Activated CD4-positive, CD25-positive, alpha-beta regulatory T cell treated with anti-CD3 and anti-CD28 coated beads, Interleukin-2, amount 50 U/mL, for 16 hours (primary cell): ENCODE results near the gene BCAS3.

Experiments
- DNase-seq: peaks from one replicate; pipeline ENCODE4 v3.0.0-alpha.2; 2020; ENCODE audit warnings: low read depth, low spot score

BCAS3 gene

DNA sequence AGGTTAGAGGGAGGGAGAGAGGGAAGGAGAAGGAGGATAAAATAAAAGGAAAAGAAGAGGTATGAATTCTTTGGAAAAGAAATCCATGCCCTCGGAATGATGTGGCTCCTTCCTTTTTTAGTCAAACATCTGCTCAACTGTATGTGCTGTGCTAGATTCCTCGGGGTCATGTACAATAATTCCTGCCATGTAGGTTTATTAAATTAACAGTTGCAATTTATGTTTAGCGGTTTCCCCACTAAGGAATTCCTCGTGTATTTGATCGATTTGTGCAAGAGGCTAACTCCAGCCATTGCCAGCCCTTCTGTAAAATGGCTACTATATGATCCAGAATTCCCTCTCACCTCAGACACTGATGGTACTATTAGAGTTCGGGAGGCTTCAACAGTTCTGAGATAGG, 639.0 kb downstream of the BCAS3 start:
- no peak for DNase-seq

DNA sequence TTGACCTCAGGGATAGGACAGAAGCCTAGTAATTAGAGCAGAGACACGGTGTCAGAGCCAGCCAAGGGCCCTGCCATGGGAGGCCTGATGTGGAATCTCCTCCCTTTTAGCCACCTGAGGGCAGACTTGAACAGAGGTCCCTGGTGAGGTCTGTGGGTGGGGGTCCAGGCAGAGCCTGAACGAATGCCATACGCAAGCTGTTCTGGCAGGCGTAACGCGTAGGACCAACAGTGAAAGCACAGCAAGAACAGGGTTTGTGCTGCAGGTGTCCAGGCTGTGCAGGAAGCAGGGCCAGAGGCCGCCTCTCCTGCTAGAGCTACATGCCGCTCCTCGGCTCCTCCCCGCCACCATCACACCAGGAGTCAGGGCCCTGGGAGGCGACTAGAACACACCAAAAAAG, 640.1 kb downstream of the BCAS3 start:
- DNase-seq = no peak

DNA sequence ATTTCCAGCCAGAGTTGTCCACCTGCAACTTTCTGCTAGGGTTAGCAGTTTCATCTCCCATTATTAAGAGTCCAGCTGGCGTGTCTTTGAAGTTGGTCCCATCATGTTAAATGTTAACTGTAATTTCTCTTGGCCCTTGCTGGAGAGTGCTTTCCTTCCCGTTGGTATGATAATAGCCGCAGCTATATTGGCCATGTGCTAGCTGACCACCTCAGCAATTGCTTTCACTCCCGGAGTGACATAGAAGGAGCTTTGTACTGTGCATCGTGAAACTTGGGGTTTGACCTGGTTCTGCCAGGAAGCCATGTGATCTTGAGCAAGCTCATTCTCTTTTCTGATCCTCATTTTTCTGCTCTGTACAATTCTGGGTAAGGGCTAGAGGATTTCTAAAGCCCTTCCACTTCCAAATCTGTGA, 641.0 kb downstream of the BCAS3 start:
- no peak for DNase-seq

DNA sequence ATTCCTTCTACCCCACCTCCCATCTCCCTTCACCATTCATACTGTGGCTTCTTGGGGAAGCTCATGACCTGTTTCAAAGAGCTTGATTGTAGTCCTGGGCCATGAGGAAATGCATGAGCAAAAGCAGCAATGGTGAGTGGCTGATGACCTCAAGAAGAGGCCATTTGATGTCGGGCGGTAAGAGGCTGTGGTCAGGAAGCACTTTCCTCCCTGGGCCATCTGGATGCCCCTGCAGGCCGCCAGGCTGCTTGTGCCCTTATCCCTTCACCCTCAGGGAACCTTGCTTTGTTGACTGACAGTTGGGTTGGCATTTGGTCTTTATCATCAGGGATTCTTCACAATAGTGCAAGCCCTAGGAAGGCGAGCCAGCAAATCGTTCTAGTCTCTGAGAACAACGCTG, 643.7 kb downstream of the BCAS3 start:
- DNase-seq = no peak

DNA sequence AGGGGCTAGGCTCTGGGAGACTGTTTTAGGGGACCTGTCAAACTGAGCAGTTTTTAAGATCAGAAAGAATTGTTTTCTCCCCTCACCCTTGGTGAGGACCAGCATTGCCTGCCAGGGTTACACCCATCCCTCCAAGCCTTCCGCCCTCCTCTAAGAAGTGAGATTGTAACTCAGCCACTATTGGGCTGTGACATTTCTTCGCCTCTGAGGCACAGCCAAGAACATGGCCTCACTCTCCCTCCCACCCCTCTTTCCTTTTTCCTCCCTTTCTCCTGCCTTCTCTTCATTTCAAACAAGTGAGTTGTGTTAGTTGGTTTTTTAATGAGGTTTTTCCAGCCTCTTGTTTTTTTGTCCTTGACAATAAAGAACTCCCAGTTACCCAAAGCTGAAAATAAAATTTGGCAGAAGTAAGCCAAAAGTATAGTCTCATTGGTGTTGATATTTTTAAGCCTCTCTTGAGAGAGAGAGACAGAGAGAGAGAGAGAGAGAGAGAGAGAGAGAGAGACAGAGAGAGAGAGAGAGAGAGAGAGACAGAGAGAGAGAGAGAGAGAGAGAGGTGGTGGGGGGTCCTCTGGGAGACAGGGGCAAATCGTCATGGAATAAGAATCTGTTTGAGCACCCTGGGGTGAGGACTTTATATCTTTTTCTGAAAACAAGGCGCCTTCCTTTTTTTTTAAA, 644.8 kb downstream of the BCAS3 start:
- DNase-seq = no peak

DNA sequence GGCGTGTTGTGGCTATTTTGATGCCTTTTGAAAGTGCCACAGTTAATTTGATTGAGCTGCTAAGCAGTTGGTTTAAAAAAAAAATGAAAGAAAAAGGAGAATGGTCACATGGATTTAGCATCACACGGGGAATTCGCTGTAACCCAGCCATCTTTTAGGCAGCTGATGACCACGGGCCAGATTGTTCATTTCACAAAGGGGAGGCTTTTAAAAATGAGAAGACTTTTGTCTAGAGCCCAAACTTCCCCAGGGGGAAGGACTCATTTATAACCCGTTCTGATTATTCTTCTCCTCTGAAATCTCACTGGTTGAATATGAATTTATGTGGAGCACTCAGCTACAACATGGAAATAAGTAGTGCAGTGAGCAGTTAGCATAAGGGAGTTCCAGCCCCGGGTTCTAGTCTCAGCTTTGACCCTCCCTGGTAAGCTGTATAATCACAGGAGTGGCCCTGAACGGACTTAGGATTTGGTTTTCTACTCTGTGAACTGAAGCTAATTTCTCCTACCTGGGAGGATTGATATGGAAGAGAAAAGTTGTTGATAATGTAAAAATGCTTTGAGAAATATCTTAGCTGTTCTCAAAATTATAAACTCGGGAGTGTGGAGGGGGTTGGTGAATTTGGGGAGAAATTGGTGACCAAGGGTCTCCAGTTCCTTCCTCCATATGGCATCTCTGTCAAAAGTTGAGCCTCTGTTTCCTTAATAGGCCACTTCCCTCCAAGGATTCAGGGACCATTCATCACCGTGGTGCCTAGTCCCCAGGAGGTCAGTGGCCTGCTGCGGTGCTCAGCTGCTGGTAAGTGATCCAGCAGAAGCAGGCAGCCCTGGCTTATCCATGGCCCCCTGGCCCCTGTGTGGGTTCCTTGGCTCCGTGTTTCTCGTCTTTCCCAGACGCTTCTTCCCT, 645.6 kb downstream of the BCAS3 start:
- no peak for DNase-seq

DNA sequence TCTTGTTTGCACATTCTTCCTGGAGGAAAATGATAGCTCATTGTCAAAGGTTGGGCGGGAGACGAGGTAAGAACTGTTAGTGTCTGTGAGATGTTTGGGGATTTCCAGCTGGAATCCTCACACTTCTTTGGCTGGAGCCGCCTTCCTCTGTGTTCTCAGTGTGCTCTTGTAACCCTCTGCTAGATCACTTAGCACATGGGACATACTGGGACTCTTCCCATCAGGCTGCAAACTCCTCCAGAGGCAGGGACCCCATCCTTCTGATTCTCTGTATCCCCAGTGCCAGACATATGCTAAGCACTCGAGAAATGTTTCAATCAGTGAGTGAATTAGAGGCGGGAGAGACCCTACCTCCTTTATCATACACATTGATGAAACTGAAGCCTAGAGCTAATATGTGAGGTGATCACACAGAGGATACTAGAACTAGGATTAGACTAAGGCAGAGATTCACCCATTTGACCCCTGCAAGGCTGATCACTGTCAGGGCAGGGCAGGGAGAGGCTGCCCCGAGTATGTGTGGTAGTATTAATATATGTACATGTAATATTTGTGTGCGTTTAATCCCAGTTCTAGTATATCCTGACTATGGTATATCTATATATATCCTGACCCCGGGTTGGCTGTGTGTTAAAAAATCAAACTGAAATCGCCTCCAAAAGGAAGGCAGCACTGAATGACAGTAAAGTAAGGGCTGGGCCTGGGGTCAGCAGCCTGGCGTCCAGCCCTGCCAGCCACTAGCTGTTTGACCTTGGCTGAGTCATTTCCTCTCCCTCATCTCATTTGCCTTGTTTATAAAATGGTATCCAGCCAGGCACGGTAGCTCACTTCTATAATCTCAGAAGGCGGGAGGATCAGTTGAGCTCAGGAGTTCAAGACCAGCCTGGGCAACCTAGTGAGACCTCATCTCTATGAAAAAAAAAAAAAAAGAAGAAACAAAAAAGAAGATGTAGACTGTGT, 646.5 kb downstream of the BCAS3 start:
- no peak for DNase-seq

DNA sequence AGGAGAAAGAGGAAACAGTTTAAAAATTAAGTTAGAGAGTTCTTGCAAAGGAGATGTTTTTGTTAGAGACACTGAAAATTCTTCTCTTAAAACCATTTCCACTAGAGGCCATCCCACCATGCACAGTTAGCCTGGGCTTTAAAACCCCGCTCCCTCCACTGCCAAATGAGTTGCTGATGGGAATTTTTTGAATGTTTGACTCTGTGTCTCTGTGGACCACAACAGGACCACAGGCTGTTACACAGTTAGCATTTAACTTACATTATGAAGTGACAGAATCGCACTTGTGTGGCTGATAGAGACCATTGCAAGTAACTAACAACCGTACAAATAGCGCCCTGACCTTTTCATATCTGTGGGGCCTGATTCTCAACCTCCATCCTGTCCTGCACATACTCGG, 647.3 kb downstream of the BCAS3 start:
- no peak for DNase-seq

DNA sequence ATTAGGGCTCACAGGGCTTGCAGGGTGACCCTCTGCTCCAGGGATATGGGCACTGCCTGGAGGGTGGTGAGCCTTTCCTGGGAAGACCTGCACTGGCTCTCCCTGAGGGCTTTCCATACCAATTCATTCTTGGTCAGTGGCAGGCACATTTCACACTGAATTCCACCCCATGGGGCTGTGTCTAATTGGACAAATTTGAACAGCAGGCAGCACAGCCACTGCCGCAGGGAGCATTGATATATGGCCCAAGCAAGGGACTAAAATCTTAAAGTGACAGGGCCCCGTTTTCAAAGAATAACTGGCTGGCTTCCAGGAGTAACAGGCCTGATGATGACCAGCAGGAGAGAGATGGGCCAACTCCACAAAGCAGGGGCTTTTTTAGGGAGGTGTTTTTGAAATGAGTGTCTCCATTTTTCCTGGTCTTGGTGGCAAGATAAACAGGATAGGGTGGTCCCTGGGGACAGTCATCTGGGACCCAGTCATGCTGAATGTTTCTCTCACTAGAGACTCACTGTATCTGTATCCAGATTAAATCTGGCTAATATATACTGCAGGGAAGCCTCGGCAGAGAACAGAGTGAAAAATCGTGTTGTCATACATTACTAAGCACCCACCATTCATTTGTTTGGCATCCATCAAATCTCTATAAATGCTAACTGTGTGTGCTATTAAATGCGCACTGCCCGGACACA, 647.9 kb downstream of the BCAS3 start:
- DNase-seq = no peak

DNA sequence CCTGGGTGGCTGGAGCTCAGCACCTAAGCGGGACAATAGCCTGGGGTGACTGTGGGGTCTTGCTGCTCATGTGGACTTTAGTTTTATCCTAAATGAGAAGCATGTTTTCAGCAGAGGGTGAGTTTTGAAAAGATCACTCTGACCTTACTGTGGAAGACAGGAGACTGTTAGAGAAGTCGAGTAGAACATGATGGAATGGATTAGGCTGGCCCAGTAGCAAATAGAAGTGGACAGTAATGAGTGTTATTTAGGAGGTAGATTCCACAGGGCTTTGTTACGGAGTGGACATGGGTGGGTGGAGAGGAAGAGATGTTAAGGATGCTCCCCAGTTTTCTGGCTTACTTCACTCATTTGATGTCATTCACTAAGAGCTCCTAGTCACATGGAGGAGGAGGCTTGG, 648.7 kb downstream of the BCAS3 start:
- DNase-seq = no peak

DNA sequence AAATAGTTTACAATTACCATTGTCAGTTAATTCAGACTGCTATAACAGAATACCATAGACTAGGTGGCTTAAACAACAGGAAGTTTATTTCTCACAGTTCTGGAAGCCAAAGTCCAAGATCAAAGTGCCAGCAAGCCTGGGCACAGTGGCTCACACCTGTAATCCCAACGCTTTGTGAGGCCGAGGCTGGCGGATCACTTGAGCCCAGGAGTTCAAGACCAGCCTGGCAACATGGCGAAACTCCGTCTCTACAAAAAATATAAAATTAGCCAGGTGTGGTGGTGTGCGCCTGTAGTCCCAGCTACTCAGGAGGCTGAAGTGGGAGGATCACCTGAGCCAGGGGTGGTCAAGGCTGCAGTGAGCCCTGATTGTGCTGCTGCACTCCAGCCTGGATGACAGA, 650.7 kb downstream of the BCAS3 start:
- no peak for DNase-seq

DNA sequence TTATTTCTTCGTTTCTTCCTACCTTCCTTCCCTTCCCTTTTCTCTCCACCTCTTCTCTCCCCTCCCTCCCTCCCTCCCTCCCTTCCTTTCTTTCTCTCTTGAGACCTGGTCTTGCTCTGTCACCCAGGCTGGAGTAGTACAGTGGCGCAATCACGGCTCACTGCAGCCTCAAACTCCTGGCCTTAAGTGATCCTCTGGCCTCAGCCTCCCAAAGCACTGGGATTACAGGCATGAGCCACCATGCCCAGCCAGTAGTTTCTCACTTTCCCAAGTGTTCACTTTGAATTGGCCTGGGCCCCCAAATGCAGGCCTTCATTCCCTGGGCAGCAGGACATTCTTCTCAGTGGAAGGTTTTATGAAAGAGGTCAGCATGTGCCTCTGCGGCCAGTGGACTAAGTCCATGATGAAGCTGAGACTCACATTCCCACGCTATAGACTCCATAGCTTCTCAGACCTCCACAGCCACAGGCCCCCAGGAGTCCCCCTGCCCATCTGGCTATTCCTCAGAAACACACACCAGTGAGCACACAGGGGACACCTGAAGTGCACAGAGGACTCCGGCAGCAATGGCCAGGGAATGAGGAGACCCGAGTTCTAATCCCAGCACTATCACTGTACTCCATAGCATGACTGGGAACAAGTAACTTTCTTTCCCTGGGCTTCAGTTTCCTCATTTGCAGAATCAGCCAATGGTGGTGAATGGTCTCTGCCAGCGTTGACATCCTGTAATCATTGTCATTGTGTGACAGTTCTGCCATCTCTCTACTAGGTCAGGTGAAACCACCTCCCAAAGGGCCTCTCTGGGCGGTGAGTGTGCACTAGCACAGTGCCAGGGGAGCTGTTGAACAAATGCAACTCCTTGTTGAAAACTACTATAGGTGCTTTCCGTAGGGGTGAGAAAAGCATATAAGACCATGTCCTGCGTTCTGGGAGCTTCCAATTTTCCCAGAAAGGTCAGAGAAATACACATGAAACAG, 652.8 kb downstream of the BCAS3 start:
- DNase-seq = no peak

DNA sequence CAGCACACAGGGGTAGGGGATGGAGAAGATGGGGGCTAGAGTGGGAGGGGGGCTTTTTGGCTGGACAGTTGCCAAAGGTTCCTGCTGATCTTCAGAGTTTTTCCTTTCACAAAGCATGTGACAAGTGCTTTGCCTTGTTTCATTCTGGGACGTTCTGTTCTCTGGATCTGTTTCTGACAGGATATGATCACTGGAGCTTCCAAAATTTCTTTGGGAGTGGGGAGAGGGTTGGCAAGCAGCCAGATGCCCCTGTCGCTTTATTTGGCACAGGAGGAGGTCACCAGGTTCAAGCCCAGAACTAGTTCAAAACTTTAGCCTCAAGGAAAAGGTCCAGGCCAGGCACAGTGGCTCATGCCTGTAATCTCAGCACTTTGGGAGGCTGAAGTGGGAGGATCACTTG, 653.5 kb downstream of the BCAS3 start:
- no peak for DNase-seq

DNA sequence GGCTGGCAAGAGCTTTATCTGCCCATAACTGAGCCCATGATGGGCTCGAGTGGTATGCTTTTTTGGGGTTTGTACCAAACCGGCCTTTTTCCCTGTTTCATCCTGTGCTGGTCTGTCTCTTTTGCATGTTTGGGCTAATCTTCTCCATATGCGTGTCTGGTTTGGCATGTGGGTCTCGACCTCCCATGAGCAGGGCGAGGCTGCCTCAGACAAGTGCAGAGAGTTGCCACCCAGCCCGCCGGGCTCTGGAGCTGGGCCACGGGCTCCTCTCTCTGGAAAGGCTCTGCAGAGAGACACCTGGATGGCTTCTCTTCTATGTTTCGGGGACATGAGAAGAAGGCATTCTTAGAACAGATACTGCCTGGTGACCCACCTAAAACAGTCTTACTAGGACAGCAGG, 654.2 kb downstream of the BCAS3 start:
- DNase-seq = no peak

DNA sequence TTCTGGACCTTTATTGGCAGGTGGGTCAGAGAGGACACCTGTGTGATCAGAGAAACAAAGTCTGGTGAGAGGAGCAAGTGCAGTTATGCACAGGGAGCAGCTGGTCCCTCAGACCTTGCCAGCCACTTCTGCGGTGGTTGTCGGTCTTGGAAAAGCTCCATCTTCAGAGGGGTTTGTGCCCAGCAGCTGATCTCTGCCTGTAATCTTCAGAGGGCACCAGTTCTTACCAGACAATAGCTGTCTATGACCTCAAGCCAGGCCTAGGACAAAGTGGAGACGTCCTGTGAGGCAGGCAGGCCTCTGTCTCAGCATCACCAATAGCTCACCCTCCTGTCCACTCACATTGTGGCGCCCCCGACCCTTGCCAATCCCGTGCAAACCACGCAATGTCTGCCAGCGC, 655.5 kb downstream of the BCAS3 start:
- DNase-seq = no peak

DNA sequence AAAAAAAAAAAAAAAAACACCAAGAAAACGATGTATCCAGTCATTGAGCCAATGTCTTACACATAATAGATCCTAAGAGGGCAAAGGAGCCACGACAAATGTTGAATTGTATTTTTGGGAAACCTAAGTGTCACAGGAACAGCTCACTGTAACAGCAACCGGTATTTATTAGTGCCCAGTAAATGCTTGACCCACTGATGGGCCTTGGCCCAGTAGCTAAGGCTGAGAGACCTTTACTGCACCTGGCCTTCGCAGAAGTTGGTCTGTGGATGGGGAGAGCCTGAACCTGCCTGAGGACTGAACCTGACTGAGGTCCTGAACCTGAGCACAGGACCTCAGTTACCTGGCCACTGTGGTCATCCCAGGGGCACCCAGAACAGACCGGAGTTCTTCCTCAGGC, 657.0 kb downstream of the BCAS3 start:
- no peak for DNase-seq

DNA sequence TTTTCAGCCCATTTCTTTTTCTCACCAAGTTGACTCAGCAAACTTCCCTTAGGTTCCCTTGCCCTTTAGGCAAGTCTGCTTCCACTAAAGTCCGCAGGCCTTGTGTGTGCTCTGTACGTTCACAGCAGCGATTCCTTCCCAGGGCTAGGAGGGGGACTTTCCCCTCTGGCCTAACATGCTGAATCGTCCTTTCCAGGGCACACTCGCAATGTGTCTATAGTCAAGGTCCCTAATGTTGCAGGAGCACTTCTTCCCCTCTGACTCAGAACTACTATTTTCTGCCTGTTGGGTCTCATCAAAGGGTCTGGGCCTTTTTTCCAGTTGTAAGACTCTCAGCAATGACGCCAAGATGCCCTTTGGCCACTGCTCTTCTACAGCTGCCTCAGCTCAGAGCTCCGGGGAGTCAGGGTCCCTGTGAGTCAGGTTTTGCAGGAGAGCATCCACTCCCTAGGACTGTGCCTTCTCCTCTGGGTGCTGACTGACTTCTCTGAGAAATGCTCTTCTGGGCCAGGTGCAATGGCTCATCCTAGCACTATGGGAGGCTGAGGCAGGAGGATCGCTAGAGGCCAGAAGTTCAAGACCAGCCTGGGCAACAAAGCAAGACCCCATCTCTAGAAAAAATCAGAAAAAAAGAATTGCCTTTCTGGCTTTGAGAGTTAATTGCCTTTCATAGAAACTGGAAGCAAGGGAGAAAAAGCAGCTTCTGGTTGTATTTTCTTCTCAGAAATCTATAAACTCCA, 657.6 kb downstream of the BCAS3 start:
- no peak for DNase-seq

DNA sequence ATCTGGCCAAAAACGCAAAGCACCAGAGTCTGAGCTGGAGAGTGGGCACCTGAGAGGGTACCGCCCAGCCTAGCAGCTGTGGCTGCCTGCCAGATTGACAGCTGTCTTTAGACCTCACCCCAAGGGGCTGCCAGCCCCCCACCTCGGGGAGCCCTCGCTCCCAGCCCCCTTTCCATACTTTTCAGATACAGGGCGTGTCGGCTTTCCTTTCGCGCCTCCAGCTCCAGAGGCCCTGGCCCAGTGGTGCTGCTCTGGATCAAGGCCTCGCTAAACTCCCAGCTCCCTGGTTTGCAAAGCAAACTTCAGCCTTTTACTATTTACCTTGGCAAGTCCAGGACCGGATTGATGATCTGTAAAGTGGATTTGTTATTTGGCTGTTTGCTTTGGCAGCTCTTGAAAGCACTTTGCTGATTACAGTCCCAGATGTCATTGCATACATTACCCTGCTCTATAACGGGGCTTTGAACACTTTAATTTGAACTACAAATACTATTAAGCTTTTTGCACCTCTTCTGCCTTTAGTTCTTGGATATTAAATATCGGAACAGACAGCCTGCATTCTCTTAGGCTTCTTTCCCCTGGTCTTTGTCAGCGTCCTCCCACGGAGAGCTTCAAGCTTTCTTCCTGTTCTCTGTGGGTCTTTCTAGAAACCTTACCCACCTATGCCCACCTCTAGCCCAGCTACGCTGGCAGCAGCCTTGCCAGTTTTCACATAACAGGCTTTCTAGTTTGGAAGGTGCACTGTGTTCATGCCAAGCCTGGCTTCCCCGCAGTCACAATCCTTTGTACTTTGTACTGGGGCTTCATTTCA, 658.4 kb downstream of the BCAS3 start:
- DNase-seq = no peak

DNA sequence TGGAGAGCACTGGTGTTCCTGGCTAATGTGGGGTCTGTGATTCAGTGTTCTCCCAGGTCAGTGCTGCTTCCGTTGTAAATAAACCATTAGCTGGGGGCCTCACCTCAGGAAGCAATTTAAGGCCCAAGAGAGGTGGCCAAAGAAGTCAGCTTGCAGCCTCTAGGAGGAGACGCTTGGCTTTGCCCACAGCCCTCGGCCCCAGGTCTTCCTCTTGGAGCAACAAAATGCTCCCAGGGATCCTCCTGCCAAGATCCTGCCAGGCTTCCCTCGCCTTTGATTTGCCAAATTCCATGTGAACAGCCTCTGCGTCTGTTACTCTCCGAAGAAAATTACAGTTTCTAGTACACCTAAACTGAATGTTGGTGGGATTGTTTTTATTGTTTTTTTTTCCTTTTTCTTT, 659.6 kb downstream of the BCAS3 start:
- no peak for DNase-seq
